Chondrocyte (in vitro differentiated cells): ENCODE results near the gene LRRC49. TPM values are rescaled to one million over a fixed set of nuclear protein-coding genes. Genes with fewer than 3 reads are reported as not detected.

Source experiments
- DNase-seq: peaks from one replicate; pipeline ENCODE4 v3.0.0; 2021; ENCODE audit warnings: mixed read lengths, low spot score
- H3K27ac Mint-ChIP-seq: one replicate; pipeline ENCODE4 v1.8.0; 2021; ENCODE audit warnings: mild to moderate bottlenecking, moderate library complexity, mixed read lengths; ENCODE audit not compliant: unreplicated experiment
- H3K27me3 Mint-ChIP-seq: 2 replicates; pipeline ENCODE4 v1.8.0; 2021; ENCODE audit warnings: low read depth, mixed read lengths
- H3K36me3 Mint-ChIP-seq: 2 replicates; pipeline ENCODE4 v1.8.0; 2021; ENCODE audit warnings: low read depth, mixed read lengths
- H3K4me1 Mint-ChIP-seq: 2 replicates; pipeline ENCODE4 v1.8.0; 2021; ENCODE audit warnings: low read depth, mild to moderate bottlenecking, mixed read lengths
- H3K4me3 Mint-ChIP-seq: one replicate; pipeline ENCODE4 v1.8.0; 2021; ENCODE audit warnings: mild to moderate bottlenecking, moderate library complexity, mixed read lengths; ENCODE audit not compliant: unreplicated experiment
- H3K9me3 Mint-ChIP-seq: 2 replicates; pipeline ENCODE4 v1.8.0; 2021; ENCODE audit warnings: low read depth, mixed read lengths
- CTCF ChIP-seq: fragments of 200-600 bp; sonication (generic); IDR thresholded peaks from 2 replicates; pipeline ENCODE4 v1.5.0; 2021; ENCODE audit warnings: antibody characterized with exemption, mild to moderate bottlenecking, moderate library complexity
- total RNA-seq: library from RNA; stranded (reverse); gene quantifications from 3 replicates; pipeline ENCODE4 v1.2.1, GENCODE V29; 2021

LRRC49 gene
- total RNA-seq, 1 donor from 2014 or later, result 8.8 TPM

GRCh38 chr15:71084264-71084663 lies 191.6 kb downstream of the LRRC49 start:
- Mint-ChIP-seq H3K4me3 (no peak overlapping the region), H3K27ac (no peak overlapping the region), H3K9me3 (peaks cover 27% of the 10 kb centered on the region), H3K4me1 (peaks cover 6% of the 10 kb centered on the region), H3K36me3 (peaks cover 11% of the 10 kb centered on the region), H3K27me3 (peaks cover 4% of the 10 kb centered on the region)
- DNase-seq, result no peak
- TF ChIP-seq CTCF, result no peak

- Mint-ChIP-seq H3K4me1 (peaks cover 5% of the 10 kb centered on the region), H3K27ac (no peak overlapping the region), H3K27me3 (peaks cover 4% of the 10 kb centered on the region), H3K4me3 (no peak overlapping the region), H3K36me3 (peaks cover 11% of the 10 kb centered on the region), H3K9me3 (peaks cover 27% of the 10 kb centered on the region)
- no peak for TF ChIP-seq CTCF
- no peak for DNase-seq
These were observed 193.2 kb downstream of the LRRC49 start for GRCh38 chr15:71085809-71086208.

GRCh38 chr15:71088155-71088554 lies 195.5 kb downstream of the LRRC49 start:
- Mint-ChIP-seq H3K4me3 (no peak overlapping the region), H3K36me3 (peaks cover 9% of the 10 kb centered on the region), H3K27ac (no peak overlapping the region), H3K4me1 (peaks cover 3% of the 10 kb centered on the region), H3K9me3 (peaks cover 27% of the 10 kb centered on the region), H3K27me3 (peaks cover 4% of the 10 kb centered on the region)
- TF ChIP-seq CTCF, result no peak
- DNase-seq, result no peak

- Mint-ChIP-seq H3K27ac (no peak overlapping the region), H3K27me3 (peaks cover 4% of the 10 kb centered on the region), H3K36me3 (peaks cover 9% of the 10 kb centered on the region), H3K4me1 (peaks cover 8% of the 10 kb centered on the region), H3K4me3 (no peak overlapping the region), H3K9me3 (peaks cover 27% of the 10 kb centered on the region)
- DNase-seq, result no peak
- no peak for TF ChIP-seq CTCF
These were observed 196.1 kb downstream of the LRRC49 start for GRCh38 chr15:71088683-71089082.

GRCh38 chr15:71089801-71090200 lies 197.2 kb downstream of the LRRC49 start:
- no peak for TF ChIP-seq CTCF
- peaks cover 10% of the 10 kb centered on the region for H3K4me1 Mint-ChIP-seq
- no peak for DNase-seq
- H3K36me3 Mint-ChIP-seq, result peaks cover 9% of the 10 kb centered on the region
- no peak overlapping the region for H3K4me3 Mint-ChIP-seq
- peaks cover 27% of the 10 kb centered on the region for H3K9me3 Mint-ChIP-seq
- H3K27me3 Mint-ChIP-seq, result no peaks in the 10 kb centered on the region
- no peak overlapping the region for H3K27ac Mint-ChIP-seq
